HG03442 (cell line): ENCODE data around the gene HIBCH.

ENCODE experiments used
- ATAC-seq: cut with Tn5 transposase; IDR thresholded peaks from one replicate; pipeline ENCODE4 v1.9.1; 2021; ENCODE audit warnings: mild to moderate bottlenecking, moderate library complexity; ENCODE audit not compliant: unreplicated experiment

HIBCH gene

GRCh38 chr2:190319555-190320498 lies at the start of gene HIBCH:
TSS of gene HIBCH (minus strand) at chr2:190319826. CDS start at chr2:190319750, 76 bp downstream.
- ATAC-seq: peak; percentile 90

- no peak for ATAC-seq
Observed at GRCh38 chr2:190367091-190367490, 47.5 kb upstream of the HIBCH start.

GRCh38 chr2:190366248-190366753 lies 46.7 kb upstream of the HIBCH start:
- ATAC-seq: no peak

- no peak for ATAC-seq
Observed at GRCh38 chr2:190365499-190366204, 46.0 kb upstream of the HIBCH start.

GRCh38 chr2:190362894-190363293 lies 43.3 kb upstream of the HIBCH start:
- ATAC-seq: no peak

- no peak for ATAC-seq
Observed at GRCh38 chr2:190361572-190361971, 41.9 kb upstream of the HIBCH start.

GRCh38 chr2:190360965-190361364 lies 41.3 kb upstream of the HIBCH start:
- no peak for ATAC-seq

- ATAC-seq: no peak
Observed at GRCh38 chr2:190360561-190360960, 40.9 kb upstream of the HIBCH start.

GRCh38 chr2:190358655-190359448 lies 39.2 kb upstream of the HIBCH start:
- peak; percentile 42 for ATAC-seq

GRCh38 chr2:190357600-190357999 lies 38.0 kb upstream of the HIBCH start:
- ATAC-seq: no peak

GRCh38 chr2:190355968-190356644 lies 36.5 kb upstream of the HIBCH start:
- no peak for ATAC-seq

GRCh38 chr2:190354003-190354690 lies 34.5 kb upstream of the HIBCH start:
- ATAC-seq: no peak

GRCh38 chr2:190353537-190353899 lies 33.9 kb upstream of the HIBCH start:
- no peak for ATAC-seq

GRCh38 chr2:190352668-190353536 lies 33.3 kb upstream of the HIBCH start:
- no peak for ATAC-seq

- no peak for ATAC-seq
Observed at GRCh38 chr2:190351955-190352354, 32.3 kb upstream of the HIBCH start.

GRCh38 chr2:190350371-190350770 lies 30.7 kb upstream of the HIBCH start:
- no peak for ATAC-seq

GRCh38 chr2:190344276-190344827 lies 24.7 kb upstream of the HIBCH start:
- peak; percentile 66 for ATAC-seq

- peak; percentile 56 for ATAC-seq
Observed at GRCh38 chr2:190343536-190344275, 24.1 kb upstream of the HIBCH start, which contains the start of gene INPP1. TSS of gene INPP1 (plus strand) at chr2:190343589. CDS start at chr2:190360103, 16,514 bp downstream.
